Hematopoietic multipotent progenitor cell (in vitro differentiated cells): ENCODE measurements around the gene AUTS2. TPM values are rescaled to one million over a fixed set of nuclear protein-coding genes. Genes with fewer than 3 reads are reported as not detected.
A peak's percentile ranks its signal among the peaks of the same experiment; 100 is the strongest.

Experiments used
- DNase-seq, 3 donors: peaks; one replicate each; pipeline ENCODE4 v3.0.0-alpha.2; 2011 to 2015; ENCODE audit warnings: low read depth in 2 of 3, low spot score in 2 of 3
- total RNA-seq: library from RNA; depleted of rRNA; stranded (reverse); fragments of >200 nt; gene quantifications from one replicate; pipeline ENCODE4 v1.2.3, GENCODE V29; 2012

The AUTS2 gene
- total RNA-seq, 1 donor = 14.8 TPM

DNA sequence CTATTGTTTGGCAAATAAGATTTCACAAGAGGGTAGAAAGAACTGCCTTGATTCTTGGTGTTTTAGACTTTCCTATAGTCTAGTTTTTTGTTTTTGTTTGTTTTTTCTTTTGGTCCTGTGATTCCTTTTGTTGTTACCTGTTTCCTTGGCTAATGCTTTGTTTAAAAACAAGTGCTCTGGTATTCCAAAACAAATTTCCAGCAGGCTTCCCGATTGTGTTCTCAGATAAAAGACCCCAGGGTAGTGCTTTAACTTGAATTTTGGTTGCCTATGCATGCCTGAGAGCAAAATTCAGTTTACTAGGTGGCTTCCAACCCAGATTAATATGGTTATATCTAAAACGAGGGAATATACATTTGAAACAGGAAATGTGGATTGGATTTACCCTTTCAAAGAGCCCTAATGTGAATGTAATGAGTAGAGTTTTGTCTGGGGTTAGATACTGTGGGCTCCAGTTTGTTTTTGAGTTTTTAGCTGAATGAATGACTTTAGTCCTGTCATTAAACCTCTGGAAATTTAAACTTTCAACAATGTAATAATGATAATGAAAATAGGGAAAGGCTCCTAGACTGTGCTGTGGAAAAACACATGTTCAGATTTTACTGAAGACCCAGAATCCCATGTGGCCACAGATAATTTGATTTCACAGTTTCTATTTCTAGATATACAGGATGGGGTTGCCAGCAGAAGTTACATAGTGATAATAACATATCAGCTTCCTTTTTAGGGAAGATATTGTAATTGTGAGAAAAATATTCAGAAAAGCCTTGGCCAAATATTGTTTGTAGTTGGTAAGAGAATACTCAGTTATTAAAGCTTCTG is 23.9 kb downstream of the AUTS2 start:
- DNase-seq = peak in 2 of 3 donors; percentile 31 to 45

DNA sequence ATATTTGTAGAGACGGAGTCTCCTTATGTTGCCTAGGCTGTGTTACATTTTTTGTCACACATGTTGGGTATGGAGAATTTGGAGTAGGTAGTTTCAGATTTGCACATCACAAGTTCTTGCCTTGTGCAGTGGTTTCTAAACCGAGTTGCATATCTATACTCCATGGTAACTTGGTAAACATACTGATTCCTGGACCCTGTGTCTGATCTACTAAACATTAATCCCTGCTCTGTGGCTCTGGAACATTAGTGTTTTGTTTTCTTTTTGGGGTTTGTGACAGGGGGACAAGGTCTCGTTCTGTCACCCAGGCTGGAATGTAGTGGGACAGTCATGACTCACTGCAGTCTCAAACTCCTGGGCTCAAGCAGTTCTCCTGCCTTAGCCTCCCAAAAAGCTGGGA is 24.7 kb downstream of the AUTS2 start:
- DNase-seq = peak in 1 of 3 donors; percentile 33

DNA sequence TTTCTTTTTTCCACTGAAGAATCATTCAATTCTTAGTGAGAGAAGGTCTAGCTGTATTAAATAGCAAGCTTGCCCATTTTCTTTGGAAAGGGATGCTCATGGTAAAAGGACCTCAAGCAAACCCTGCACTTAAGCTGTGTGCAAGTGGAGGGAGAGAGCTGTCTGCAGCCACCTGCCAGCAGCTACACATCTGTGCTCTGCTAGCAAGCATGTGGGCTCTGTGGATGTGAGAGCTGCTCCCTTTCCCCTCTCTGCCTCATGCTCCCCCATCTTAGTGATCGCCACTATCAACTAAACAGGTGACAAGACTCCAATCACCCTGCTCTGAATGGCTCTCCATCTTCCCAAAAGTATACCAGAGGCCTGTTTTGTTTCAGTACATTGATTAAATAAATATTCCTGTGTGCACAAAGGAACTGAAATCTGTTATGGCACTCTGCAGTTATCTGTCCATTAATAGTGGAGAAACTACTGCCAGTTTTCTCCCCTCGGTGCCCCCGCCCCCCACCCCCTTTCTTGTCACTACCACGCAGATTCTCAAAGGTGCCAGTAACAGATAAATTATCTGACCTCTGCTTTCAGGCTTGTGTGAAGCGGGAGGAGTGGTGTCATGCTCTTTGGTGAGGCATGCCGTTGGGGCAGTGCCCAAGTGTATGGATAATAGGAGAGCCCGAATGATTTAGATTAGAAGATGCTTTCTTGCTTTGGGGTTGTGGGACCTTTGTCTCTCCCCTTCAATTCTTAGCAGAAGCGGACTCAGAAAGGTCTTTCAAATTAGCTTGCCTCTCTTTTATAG is 26.4 kb downstream of the AUTS2 start:
- peak in 1 of 3 donors; percentile 27 for DNase-seq

DNA sequence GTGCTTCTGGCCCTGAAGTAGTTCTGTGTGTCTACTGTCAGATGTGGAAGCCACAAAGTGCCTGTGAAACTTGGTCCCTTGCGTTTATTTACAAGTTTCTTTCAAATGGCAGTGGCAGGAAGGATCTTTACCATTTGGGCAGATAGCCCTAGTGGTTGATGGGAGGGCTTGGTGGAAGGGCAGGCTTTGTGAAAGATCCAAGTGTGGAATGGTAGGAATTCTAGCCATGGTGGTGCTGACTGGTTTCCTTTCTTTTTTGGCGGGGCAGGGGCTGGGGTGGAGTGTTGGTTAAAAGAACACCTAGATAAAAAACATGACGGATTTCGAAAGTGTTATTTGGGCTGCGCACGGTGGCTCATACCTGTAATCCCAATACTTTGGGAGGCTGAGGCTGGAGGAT is 27.0 kb downstream of the AUTS2 start:
- DNase-seq = peak in 1 of 3 donors; percentile 16

- DNase-seq = no peak
Measured at GRCh38 chr7:69625798-69626197, 27.5 kb downstream of the AUTS2 start.

DNA sequence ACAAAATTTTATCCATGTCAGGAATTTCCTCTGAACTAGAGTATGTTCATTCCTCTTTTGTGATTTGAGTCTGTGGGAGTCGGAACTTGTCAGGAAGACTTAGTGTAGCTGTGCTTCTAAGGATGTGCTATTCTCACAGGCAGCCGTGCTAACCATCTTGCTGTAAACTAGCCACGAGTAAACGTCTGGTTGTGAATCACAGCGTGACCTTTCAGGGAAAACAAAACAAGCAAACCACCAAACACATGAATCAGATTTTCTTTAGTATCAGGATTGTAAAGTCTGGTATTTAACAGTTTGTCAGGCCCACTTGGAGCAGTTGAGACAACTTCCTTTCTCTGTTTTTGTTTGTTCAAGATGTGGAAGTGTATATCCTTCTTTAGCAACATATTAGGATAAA is 32.0 kb downstream of the AUTS2 start:
- no peak for DNase-seq

DNA sequence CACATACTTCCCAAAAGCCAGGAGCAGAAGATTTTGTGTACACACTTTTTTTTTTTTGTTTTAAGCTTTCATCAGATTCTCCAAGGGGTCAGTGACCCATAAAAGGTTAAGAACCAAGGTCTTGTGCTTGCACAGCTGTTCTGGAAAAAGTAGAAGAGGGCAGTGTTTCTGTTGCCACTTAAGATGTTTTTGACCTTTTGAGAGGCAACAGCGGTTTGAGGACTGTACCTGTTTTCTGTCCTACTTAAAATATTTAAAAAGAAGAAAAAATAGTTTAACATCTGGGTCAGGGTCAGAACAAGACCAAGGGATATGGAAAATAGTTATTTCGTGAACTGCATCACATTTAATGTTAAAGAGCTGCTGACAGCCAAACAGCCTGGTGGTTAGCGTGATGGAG is 32.9 kb downstream of the AUTS2 start:
- no peak for DNase-seq

- DNase-seq = no peak
Measured at GRCh38 chr7:69632280-69632679, 34.0 kb downstream of the AUTS2 start.

DNA sequence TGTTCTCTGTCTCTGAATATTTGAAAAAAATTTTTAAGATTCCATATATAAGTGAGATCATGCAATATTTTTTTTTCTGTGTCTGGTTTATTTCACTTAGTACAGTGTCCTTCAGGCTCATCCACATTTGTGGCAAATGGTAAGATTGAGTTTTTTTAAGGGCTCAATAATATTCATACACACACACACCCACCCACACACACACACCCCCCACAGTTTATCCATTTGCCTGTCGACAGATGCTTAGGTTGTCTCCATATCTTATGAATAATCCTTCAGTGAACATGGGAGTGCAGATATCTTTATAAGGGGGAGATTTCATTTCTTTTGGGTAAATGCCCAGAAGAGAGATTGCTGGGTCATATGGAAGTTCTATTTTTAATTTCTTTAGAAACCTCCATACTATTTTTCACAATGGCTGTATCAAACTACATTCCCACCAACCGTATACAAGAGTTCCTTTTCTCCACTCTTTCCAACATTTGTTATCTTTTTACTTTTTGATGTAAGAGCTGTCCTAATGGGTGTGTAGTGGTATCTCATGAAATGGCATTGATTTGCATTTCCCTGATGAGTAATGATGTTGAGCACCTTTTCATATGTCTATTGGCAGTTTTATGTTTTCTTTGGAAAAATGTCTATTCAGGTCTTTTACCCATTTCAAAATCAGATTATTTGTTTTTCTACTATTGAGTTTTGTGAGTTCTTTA is 35.0 kb downstream of the AUTS2 start:
- no peak for DNase-seq

GRCh38 chr7:69635555-69636185 is 37.4 kb downstream of the AUTS2 start:
- DNase-seq = no peak

- DNase-seq = no peak
Measured at GRCh38 chr7:69638674-69639073, 40.4 kb downstream of the AUTS2 start.

- no peak for DNase-seq
Measured at GRCh38 chr7:69640216-69640615, 41.9 kb downstream of the AUTS2 start.

DNA sequence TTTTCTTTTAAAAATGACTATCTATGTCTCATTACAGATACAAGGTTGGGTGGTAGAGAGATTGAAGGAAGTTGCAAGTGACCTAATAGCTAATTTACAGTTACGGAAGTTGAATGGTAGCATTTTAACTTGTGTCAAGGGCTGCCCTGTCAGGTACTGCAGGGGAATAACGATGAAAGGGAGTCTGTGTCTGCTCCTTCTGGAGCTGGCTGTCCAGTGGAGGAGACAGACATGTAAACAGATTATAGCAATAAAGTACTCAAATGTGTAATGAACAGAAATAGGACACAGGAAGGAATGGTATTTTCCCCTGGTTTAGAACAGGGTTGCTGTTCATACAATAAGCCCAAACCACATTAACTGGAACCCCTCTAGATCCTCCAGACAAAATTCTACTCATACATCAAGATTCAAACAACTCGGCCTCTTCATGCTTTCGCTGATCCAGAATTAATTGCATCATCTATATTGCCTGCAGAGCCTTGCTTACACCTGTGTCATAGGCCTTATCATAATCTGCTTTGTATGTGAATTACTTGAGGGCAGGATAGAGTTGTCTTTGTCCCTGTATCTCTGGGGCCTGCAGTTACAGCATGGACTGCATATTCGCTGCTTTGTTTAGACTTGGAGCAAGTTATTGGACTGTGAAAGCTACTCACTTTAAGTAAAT is 42.8 kb downstream of the AUTS2 start:
- no peak for DNase-seq

DNA sequence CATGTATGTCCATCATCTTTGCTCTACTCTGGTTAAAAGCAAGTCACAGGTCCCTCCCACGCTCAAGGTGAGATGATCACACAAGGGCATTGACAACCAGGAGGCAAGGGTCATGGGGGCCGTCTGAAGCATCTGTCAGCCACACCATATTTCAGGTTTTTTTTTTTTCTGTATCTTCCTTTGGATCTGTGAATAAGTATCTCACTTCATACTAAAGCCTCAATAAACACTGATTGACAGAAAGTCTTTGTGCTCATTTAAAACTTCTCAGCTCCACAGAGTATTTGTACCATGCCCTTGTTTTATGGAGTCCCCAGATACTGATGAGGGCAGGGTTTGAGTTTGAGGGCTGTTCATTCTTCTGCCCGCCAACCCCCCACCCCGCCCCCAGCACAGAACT is 45.0 kb downstream of the AUTS2 start:
- DNase-seq = no peak

DNA sequence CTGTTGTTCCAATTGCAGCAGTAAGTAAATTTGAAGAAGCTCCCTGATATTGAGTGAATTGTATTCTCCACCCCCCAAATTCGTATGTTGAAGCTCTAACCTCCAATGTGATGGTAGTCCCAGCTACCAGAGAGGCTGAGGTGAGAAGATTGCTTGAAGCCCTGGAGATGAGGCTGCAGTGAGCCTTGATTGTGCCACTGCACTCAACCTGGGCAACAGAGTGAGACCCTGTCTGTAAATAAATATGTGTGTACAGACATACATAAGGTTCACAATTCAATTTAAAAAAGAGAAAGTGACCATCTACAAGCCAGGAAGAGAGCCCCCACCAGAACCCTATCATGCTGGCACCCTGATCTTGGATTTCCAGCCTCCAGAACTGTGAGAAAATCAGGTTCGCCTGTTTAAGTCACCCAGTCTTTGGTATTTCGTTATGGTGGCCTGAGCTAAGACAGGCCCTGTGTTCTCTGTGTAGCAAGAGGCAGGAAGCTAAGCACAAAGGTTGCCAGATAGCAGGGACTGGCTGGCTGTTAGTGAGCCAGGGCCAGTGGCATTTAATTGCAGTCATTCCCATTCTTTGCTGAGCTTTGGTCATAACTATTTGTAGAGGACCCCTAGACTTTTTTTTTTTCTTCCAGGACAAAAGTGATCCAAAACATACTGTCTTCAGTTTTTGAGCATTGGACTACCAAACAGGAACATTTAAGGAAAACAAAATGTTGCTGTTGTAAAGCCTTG is 45.6 kb downstream of the AUTS2 start:
- DNase-seq = no peak

GRCh38 chr7:69645683-69646082 is 47.4 kb downstream of the AUTS2 start:
- DNase-seq = no peak

GRCh38 chr7:69651101-69651590 is 52.9 kb downstream of the AUTS2 start:
- no peak for DNase-seq

GRCh38 chr7:69652947-69653701 is 54.8 kb downstream of the AUTS2 start:
- no peak for DNase-seq

- no peak for DNase-seq
Measured at GRCh38 chr7:69653806-69654205, 55.5 kb downstream of the AUTS2 start.
